Right renal pelvis (tissue), 4 donors: ENCODE data around the gene DGCR6L. TPM values are rescaled to one million over a fixed set of nuclear protein-coding genes. Genes with fewer than 3 reads are reported as not detected.
"Not testable (repeated sequence)": the region's sequence is repeated elsewhere in the genome, so short reads cannot be mapped to it uniquely, and the experiment has no call there.

Source experiments
- DNase-seq, 4 donors: peaks; one replicate each; pipeline ENCODE4 v3.0.0-alpha.2; 2013; ENCODE audit warnings: low read depth in 4 of 4, low spot score in 3 of 4, missing footprints in 1 of 4
- polyA plus RNA-seq, 4 donors: library from polyadenylated mRNA; unstranded; fragments of 120-200 nt; gene quantifications; one replicate each; pipeline ENCODE4 v1.2.1, GENCODE V29; 2013; ENCODE audit not compliant: insufficient read length in 4 of 4

DGCR6L gene
- polyA plus RNA-seq, 4 donors, result 45.1 to 68.0 (median 52.9) TPM

GRCh38 chr22:20265772-20266666 is 53.8 kb downstream of the DGCR6L start:
- not testable (repeated sequence) for DNase-seq

- DNase-seq, result no peak
Observed at GRCh38 chr22:20264614-20265452, 55.0 kb downstream of the DGCR6L start.

Other genes starting within 250 kb of the DGCR6L start
- 10 to 100 TPM; 39.2 to 48.4 (median 40.9) TPM for gene DGCR8, start 239.8 kb downstream of the DGCR6L start, polyA plus RNA-seq
- gene RANBP1, start 204.0 kb downstream of the DGCR6L start, polyA plus RNA-seq, result 100 to 1,000 TPM; 182 to 199 (median 190) TPM
- gene TRMT2A, start 202.8 kb downstream of the DGCR6L start, polyA plus RNA-seq, result 10 to 100 TPM; 44.9 to 58.1 (median 48.8) TPM
- 10 to 100 TPM; 34.7 to 55.9 (median 40.9) TPM for gene ZDHHC8, start 188.3 kb downstream of the DGCR6L start, polyA plus RNA-seq
- gene CCDC188, start 169.0 kb downstream of the DGCR6L start, polyA plus RNA-seq, result under 1 TPM; 0.53 to 0.93 (median 0.76) TPM
- 1 to 10 TPM; 5.0 to 9.0 (median 6.1) TPM for gene RTN4R, start 51.7 kb downstream of the DGCR6L start, polyA plus RNA-seq
- gene ZNF74, start 74.1 kb upstream of the DGCR6L start, polyA plus RNA-seq, result 10 to 100 TPM; 15.0 to 20.4 (median 15.9) TPM
- gene SCARF2, start 117.8 kb upstream of the DGCR6L start, polyA plus RNA-seq, result 10 to 100 TPM; 16.3 to 25.5 (median 18.0) TPM
- 10 to 100 TPM; 29.4 to 33.1 (median 32.6) TPM for gene KLHL22, start 175.7 kb upstream of the DGCR6L start, polyA plus RNA-seq
- gene MED15, start 187.6 kb upstream of the DGCR6L start, polyA plus RNA-seq, result 10 to 100 TPM; 38.6 to 49.3 (median 42.8) TPM